Measurements from ENCODE around the gene COL27A1.

GRCh38 chr9:114206221-114206789 is 51.0 kb downstream of the COL27A1 start:
- TF ChIP-seq GABPA (IDR thresholded peaks at IDR 0.05; ENCODE audit: low read depth) (no peak), REST (IDR thresholded peaks at IDR 0.05; ENCODE audit: insufficient replicate concordance, low read depth) (no peak), CTCF (IDR thresholded peaks at IDR 0.05; ENCODE audit: insufficient read depth, low read length) (no peak), POLR2AphosphoS5 (IDR thresholded peaks at IDR 0.05; ENCODE audit: low read depth) (no peak)
